NCI-H1930 (cell line): ENCODE measurements around the gene POLR1D.

Experiments used
- DNase-seq, 2 experiments: peaks; one replicate each; lab custom pipeline; 2025; lab: John Stamatoyannopoulos, UW

The POLR1D gene

DNA sequence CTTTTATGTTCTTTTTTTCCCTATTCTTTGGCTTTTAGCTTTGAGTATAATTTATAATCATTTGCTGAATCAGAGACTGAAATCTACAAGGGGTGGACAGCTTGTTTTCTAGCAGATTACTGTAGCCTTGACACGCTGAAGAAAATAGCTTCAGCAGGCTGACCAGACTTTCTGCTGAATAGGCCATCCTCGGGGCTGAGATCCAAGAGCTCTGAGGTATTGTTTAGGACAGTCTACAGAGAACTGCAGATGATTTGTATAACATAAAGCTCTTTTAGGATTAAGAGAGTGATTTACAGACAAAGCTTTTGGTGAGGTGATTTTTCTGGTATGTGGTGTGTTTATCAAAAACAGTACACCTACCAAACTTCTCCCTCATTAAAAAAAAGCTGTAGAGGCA is 16.8 kb downstream of the POLR1D start:
- no peak for DNase-seq

DNA sequence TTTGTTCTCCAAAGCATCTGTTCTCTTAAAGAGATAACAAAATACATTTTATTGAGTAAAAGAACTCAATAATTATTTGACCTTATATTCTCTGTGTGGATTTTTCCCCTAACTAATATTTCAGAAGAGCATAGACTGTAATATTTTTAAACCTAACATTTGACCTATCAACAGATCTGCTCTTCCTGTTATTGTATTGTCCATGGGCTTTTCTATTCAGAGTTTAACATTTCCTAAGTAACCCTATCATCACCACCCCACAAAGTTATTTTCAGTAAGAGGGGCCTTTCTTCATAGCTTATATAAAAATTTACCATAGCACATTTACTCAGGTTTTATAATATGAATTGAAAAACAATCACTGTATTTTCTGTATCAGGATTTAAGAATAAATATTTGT is 17.5 kb downstream of the POLR1D start:
- DNase-seq, result no peak

DNA sequence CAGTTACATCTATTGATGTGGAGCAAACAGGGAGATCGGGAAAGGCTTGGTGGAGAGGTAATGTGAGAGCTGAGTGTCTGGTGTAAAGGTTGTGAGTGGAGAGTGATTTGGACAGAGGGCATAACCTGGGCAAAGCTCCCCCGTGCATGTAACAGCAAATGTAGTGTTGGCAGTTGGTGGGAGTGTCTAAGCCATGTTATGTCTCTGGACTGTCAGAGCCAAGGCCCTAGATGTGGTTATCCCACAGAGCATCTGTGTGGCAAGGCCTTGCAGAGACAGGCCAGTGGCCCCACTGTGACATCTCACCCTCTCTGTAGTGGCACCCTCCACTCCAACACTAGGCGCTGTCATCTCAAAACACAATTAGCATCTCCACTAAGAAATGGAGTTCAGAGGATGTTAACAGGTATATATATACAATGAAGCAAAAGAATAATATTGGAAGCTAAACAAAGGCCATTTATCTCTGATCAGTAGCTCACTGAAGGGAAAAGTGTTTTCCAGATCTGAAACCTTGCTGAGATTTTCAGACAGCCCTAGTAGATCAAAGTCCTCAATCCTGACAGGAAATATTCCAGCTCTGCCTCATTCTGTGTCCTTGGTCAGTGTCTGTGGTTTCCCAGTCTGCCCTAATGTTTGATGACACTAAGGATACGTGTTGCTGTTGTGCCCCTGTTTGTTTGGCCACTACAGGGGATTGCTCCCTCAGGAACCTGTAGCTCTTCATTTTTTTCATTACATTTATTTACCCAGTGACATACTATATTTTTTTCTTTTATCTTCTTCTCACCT is 20.2 kb downstream of the POLR1D start:
- no peak for DNase-seq

DNA sequence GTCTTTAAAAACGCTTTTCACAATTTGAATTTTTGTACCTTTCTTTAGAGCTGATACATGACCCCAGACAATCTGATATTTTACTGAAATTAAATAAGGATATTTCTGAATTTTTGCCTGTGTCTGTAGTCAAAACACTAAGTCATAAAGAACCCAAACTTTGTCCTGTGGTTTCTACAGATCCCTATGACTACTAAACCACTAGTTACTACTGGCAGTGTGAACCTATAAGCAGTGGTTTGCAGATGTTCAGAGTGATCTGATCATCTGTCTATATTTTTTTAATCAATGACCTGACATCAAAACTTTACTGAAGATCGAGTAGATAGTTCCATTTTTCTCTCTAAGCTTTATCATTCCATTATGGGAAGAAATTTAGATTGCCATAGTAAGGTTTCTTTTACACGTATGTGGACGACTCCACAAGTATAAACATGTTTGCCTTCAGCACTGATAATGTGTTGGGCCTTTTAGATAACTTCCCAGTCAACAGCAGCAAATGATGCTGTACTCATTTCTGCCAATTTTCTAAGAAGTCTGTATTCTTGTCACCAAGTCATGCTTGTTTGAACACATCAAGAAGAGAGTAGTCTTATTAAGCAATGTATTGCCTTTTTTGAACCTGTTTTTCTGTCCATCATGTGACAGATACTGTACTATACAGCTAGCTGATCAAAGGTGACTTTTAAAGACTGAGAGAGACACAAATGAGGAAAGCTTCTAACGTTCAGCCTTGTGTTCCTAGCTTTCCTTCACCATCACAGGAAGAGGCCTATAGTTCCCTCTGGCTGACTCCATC is 21.8 kb downstream of the POLR1D start:
- DNase-seq, result no peak

DNA sequence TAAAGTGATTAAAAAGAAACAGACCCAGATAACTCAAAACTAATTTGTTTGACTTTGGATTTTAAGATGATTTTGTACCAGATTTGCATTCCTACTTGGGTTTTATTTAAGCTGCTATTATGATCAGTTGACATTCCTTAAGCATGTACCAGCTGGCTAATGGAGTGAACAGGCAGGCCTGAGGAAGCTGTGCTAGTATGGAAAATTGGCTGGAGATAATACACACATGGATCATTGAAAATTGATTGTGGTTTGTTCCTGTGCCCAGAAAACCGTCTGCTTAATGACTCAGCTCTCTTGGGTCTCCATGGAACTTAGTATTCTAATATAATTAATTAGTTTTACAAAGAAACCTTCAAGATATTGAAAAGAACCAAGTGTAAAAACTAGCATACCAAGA is 22.6 kb downstream of the POLR1D start:
- DNase-seq, result no peak

DNA sequence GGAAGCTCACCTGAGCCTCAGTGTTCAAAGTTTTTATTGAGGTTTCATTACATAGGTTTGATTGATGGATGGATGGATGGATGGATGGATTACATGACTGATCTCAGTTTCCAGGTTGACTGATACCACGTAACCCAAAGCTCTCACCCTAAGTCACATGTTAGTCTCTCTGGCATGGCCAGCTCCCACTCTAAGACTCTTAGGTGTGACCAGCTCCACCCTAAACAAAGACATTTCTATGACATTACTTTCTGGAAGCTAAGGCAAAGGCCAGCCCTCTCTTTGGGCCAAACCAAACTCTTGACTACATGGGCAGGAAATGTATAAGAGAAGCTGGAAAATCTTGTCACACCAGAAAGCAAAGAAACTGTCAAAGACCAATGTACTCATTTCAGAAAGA is 28.6 kb downstream of the POLR1D start:
- no peak for DNase-seq

DNA sequence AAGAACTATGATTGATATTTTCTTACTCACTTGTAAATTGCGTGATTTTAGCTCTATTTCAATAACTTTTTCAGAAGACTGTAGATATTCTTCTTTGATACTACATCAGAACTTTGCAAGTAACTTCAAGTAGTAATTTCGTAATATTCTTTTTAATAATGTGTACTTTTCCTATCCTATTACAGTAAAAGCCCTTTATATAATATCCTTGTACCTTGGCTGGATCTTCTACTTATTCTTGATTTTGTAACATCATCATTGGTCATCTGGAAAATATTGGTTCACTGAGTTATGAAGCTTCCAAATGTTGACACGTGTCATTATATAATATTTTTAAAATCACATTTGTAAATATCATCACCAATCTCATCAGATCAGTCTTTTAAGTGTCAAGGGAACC is 32.4 kb downstream of the POLR1D start:
- DNase-seq, result no peak

DNA sequence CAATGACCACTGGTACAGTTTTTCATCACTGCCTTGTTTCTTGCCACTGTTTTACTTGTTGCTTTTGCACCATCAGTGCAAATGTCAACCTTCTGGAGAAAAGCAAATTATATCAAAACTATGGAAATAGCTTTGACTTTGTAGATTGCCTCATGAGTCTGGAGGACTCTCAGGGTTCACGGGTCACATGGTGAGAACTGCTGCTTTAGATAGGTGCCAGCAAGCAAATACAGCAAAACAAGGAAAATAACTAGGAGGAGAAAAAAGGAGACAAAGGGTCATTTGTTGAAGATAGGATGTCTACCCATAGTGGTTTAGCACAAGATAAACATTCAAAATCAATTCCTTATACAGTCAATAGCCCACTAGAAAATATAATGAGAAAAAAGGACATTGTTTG is 33.1 kb downstream of the POLR1D start:
- no peak for DNase-seq

DNA sequence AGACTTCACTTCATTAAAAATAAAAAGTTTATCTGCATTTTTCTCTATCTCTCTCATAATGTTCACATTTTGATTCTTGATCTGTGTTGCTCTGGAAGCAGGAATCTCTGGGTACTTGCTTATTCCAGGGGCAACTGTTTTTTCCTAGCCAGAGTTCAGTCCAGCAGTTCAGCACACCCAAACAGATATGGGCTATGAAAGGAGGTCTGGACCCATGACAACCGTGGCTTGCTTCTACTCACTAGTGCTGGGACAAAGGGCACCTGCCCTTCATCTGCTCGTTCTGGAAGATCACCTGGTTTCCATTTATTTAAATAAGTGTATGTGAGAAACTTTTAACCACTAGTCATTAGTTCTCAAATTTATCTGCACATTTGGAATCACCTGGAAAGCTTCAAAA is 36.0 kb downstream of the POLR1D start:
- no peak for DNase-seq

DNA sequence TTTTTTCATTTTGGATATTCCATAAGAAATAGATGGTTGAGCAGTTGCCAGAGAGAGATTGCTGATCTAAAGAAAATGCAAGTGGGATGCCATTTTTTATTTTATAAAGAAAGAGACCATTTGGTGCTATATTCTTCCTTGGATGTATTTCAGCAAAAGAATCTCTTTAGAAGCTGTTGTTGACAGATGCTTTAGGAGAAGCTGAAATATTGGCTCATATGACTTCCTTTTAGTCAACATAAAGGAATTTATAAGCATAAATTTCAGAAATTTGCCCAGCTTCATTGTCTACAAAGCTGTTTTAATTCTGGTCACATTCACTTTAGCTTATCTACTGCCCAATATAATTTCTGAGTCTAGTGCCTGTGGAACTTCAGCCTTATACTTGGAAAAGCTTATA is 36.9 kb downstream of the POLR1D start:
- DNase-seq, result no peak

DNA sequence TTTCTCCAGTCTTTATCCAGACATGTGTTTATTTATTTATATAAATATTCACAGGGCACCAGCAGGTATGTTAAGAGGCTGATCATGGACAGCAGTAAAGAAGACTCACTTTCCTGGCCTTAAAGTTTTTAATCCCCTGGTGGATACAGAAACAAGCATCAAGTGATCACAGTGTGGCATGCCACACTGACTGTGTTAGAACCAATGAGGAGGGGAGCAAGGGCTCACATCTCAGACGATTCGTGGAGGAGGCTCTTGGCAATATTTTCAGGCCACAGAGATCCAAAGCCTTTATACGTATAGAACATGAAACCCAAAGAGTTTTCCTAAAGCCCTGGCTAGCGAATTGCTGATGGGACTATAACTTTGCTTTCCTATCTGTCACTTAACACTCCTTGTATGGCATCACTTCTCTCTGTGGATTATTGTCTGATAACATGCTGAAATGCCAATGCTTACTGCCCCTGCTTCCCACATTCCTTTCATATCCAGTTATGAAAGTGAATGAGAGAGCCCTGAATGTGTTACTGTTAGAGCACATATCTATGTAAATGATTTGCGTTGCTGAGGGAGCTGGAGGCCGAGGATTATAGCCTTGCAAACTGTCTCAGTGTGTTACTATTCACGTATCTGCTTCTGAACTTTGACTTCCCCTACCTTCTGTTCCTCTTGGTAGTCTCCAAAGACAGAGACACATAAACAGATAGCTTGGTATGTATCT is 37.6 kb downstream of the POLR1D start:
- no peak for DNase-seq

DNA sequence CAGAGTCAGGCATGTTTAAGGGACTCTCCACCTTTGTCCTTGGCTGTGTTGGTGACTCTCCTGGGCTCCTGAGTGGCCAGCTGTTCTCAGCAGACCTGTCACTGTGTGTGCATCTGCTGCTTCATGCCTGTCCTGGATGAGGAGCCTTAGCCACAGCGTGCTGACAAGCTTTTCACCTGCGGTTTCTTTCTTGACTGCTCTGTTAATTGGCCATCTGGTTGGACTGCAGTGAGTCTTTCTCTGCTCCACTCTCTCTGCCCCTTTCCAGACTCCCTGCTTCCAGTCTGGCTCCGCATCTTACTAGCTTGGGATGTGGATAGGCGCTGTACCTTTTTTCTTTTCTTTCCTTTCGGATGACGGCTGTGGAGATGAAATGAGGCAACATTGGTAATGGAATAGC is 38.8 kb downstream of the POLR1D start:
- DNase-seq, result no peak

DNA sequence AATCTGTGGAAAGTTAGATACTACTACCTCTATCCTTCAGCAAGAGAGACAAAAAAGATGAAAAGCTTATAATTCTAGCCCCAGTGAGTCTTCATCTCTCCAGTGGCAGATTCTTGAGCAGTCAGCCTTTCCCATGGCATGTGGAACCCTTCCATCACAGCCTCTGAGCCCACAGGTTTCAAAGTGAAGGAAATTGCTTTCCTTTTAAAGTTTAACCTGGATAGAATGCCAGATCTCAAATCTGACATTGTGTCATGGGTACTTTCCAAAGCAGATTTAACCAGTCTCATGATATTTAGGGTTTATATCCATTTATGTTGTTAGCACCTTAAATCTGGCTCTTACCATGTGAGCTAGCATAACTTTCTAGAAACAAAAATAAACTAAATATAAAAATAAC is 39.3 kb downstream of the POLR1D start:
- no peak for DNase-seq

DNA sequence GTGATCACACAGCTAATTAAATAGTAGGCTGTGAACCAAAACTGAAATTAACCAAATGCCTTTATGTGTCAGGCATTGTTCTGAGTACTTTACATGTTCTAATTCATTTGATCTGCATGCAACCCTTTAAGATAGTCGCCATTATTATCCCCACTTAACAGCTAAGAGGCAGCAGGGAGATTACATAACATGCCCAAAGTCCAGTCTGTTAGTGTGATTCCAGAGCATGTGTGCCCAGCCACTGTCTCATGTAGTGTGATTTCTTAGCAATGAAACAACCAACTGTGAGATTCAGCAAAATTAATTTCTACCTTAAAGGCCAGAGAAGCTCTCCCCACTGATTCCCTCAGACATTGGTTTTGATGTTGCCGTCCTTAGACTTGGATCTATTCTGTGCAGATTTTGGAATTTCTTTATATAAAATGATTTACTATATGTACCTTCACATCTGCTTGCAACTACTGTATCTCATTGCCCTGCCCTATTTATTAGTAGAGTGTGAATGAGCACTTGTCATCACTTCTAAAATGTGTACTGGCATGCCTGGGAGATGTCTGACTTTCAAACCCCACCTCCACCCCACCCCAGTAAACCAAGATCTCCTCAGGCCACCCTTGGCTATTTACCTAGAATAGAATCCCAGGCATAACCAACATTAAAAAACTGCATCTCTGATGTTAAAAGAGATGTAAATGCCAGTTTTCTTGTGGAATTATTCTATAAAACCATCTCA is 41.2 kb downstream of the POLR1D start:
- DNase-seq, result no peak

DNA sequence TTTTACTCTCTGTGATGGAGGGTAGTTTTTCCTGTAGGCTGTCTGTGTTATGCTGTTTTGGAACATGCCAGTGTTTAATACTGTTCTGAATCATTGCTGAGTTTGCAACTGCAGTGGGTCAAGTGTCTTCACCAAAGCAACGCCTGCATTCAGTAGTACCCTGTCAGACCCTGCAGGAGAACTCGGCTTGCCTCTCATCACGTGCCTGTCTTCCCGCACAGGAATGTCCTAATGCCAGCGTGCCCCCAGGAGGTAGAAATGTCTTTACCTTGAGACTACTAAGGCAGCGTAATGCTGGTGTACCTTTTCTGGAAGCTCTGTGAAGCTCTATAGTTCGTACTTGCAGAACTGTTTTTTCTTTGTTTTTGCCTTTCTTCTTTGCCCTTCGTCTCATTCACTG is 42.3 kb downstream of the POLR1D start:
- no peak for DNase-seq

DNA sequence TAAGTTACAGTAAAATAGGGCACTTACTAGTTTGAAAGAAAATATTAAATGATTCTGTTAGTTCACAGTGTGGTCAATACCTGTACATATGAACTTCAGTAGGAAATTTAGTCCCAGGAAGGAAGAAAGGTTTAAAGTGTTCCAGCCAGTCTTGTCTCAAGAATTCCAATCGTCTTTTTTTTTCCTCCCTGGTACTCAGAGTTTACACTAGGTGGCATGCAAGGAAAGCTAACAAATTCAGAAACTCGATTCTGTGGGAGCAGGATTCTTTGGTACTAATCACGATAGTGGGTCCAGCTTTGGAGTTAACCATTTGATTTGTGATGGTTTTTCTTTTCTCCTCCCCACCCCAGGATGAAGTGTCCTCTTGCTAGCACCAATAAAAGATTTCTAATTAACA is 43.6 kb downstream of the POLR1D start:
- DNase-seq, result no peak

DNA sequence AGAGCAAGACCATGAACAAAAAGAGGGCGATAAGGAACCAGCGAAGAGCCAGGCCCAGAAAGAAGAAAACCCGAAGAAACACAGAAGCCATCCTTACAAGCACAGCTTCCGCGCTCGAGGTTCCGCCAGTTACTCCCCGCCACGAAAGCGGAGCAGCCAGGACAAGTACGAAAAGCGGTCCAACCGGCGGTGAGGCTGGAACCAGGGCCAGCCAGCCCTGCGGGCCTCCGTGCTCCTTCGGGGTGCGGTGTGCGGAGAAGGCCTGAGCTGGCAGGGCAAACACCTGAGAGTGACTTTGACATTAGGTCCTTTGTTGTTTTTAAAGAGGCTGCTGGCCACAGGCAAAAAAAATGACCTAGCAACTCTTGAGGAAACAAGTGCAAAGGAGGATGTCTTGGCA is 44.1 kb downstream of the POLR1D start:
- DNase-seq, result no peak

DNA sequence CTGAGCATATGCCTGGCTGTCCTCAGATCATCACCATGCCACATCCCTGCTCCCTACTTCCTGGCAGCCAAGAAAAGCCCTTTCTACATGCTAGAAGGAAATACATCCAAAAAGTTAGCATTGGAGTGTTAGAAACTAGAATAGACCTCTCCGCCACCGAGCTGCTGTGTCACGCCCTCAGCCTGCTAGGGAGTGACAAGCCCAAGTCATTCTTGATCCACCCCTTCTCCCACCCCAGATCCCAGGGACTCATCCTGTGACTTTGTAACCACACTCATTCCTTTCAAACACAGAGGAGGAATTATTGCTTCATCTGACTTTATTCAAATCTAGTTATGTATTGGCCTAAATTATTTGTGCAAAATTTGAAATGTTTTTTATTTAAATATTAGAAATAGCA is 45.3 kb downstream of the POLR1D start:
- DNase-seq, result no peak

DNA sequence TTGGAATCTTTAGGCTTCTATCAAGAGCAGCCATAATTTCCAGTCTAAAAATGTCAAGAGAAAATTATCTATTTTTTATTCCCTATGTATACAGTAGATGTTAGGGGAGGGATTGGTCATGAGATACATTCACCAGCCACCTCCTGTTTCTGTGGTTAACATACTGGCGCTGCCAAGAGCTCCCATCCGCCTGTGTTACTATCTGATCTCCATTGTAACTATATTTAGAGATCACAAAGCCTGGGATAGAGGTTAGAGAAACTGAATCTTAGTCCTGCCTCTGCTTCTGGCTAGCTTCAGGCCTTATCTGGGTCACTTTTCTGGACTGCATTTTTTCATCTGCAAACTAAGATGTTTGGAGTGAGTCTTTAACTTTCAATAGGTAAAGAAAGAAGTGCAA is 46.3 kb downstream of the POLR1D start:
- DNase-seq, result no peak

DNA sequence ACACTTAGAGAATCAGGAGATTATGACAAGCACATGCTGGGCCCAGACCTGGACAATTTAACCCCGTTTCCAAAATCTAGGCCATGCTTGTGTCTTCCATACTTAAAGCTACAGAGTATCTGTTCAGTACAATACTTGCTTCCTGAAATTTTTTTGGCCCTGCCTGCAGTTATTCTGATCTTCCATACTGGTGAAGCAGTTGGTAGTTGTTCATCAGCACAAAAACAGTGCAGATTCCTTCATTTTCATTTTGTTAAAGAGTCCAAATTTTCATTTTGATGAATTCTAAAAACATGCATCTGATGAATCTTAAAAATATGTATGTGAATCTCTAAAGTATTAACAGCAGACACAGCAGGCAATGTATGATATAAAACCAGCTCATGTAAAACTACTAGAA is 49.2 kb downstream of the POLR1D start:
- DNase-seq, result no peak

DNA sequence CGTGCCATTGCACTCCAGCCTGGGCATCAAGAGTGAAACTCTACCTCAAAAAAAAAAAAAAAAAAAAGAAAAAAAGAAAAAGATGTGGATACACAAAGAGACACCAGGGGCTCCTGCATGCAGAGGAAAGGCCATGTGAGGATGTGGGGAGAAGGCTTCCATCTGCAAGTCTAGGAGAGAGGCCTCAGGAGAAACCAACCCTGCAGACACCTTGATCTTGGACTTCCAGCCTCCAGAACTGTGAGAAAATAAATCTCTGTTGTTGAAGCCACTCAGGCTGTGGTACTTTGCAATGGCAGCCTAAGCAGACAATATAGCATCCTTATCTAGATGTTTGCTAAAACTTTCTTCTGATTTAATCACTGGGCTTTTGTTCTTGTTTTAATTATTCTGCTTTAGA is 50.3 kb downstream of the POLR1D start:
- no peak for DNase-seq
